AG08396 (cell line): Measurements from ENCODE around the gene KY.

ENCODE experiments used
- DNase-seq: peaks from one replicate; pipeline ENCODE4 v3.0.0; 2012; ENCODE audit warnings: low spot score, mixed read lengths

The KY gene

GRCh38 chr3:134672571-134672970 is 21.7 kb upstream of the KY start:
- no peak for DNase-seq

- no peak for DNase-seq
These were observed 17.1 kb upstream of the KY start for GRCh38 chr3:134667956-134668355.

DNA sequence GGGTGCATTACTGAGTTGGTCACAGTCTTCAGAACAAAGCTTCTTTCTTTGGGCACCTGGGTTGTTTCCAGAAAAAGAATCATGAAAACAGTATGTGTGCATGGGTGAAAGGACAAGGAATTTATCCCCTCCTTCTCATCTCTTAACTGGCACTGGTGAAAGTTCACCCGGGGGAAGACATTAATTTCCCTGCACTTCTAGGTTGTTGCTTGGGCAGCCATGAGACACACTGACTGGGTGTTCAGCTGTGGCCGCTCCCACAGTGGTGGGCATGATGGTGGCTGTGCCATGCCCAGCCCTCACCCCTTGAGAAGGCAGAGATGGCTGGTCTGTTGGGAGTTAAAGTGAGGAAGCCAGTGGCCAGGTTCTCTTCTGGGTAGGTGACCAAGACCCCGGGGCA is 16.6 kb upstream of the KY start:
- no peak for DNase-seq

DNA sequence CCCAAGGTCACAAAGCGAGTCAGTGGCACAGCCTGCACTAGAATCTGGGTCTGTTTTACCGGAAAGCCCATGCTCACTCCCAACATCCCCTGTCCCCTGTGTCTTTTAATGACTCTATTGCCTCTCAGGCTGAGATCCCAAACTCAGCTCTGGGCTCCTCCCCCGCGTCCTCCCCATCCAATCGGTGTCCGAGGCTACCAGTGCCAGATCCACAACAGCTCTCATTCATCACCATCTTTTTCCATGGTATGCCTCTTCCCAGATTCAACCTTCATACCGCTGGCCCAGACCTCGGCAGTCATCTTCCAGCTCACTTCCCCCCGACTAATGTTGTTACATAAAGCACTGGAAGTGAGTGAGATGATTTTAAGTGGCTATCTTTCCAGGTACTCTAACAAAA is 16.1 kb upstream of the KY start:
- no peak for DNase-seq

DNA sequence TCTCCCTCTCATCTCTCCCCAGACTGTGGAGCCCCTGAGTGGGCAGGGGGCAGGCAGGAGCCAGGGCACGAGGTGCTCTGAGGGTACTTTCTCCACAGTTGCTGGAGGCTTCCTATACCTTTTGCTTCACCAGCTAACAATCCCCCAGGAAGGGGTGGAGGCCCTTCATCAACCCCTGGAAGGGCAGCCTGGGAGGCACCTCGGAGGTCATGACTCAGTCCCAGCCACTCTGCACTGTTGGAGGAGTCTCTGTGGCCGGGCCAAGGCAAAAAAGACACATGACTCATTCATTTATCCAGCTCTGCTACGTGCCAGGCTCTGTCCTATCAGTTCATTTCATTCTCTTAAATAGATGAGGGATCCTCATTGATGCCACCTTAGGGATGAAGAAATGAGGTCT is 15.6 kb upstream of the KY start:
- DNase-seq: no peak

DNA sequence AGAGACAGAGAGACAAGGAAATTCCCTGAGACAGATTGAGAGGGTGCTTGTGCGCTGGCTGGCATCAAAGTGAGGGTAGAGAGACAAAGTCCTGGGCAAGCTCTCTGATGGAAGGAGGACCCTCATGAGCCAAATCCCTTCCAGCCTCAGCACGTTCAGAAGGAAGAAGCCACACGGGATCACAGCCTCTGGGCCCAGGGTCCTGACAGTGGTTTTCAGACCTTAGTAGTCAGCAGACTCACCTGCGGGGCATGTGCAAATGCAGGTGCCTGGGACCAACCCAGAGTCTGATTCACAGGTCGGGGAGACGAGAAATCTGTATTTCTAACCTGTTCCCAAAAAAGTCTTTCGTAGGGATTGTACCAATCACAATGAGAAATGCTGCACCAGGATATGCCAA is 15.2 kb upstream of the KY start:
- no peak for DNase-seq

GRCh38 chr3:134665243-134665642 is 14.4 kb upstream of the KY start:
- DNase-seq: no peak

- DNase-seq: no peak
These were observed 13.1 kb upstream of the KY start for GRCh38 chr3:134663721-134664456.

DNA sequence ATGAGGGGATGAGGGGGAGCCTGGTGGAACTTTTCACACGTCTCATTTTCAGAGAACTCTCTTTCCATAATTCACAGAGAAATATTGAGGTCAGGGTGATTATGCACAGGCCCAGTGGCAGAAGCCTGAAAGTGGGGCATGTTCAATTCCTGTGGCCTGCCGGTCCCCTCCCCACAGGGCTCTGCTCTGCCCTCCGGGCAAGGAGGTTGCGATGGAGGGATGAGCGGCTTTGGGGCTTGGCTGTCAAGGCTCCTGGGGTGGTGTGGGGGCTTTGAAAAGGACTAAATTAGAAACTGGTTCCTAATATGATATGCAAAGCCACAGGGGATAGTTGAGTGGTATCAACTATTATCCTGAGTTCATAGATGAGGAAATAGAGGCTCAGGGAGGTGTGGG is 9.2 kb upstream of the KY start:
- DNase-seq: no peak

- DNase-seq: no peak
These were observed 8.7 kb upstream of the KY start for GRCh38 chr3:134659391-134660045.

DNA sequence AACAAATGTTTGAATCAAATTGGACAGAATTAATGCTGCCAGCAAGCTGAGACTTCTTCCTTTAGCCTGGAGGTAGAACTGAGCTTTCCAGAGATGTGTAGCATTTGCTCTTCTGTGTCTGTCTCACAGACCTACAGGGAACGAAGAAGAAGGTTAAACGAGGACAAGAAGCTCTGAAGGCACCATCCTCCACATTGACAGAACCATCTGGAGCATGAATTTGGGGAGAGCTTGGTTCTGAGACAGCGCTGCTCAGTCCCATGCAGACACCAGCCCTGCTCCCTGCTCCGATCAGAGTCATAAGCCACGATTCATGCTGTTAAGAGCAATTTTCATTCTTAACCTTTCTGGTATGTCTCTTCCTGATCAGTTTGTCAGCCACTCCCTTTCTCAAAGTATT is 7.7 kb upstream of the KY start:
- DNase-seq: no peak

GRCh38 chr3:134656211-134656800 is 5.5 kb upstream of the KY start:
- DNase-seq: no peak

DNA sequence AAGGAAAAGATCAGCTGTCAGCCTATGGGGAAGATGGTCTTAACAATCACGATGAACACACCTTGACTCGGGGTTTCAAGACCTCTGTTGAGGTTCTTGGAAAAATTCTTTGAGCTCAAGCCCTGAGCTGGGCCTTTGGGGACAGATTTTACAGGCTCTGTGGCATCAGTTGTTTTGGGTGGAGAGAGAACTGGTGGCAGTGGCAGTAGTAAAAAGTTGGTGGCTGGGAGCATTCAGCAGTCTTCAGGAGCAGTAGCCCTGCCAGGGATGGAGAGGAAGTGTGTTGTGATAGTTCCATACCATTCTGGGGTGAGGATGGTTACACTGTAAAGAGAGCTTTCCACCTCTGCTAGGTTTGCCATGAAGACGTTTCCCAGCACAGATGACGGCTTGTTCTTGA is 4.9 kb upstream of the KY start:
- DNase-seq: no peak

DNA sequence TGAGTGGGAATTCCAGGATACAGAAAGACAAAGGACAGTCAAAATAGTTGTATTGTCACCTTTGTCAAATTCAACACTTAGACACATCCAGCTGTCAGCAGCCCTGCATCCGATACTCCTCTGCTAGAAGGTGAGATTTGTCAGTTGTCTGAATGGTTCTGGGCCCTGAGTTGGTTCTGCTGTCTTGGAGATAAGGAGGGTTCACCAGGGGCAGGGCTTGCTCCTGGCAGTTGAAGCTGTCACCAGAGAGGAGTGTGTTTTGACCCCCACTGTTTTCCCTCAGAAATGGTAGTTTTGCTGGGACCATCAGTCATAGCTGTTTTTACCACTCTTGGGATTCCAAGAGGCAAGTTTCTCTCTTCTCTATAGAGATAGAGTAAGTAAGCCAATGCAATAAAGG is 3.2 kb upstream of the KY start:
- DNase-seq: no peak

GRCh38 chr3:134652886-134653630 is 2.2 kb upstream of the KY start:
- DNase-seq: no peak

- DNase-seq: peak; percentile 64
These were observed 1.6 kb upstream of the KY start for GRCh38 chr3:134652409-134652831.

DNA sequence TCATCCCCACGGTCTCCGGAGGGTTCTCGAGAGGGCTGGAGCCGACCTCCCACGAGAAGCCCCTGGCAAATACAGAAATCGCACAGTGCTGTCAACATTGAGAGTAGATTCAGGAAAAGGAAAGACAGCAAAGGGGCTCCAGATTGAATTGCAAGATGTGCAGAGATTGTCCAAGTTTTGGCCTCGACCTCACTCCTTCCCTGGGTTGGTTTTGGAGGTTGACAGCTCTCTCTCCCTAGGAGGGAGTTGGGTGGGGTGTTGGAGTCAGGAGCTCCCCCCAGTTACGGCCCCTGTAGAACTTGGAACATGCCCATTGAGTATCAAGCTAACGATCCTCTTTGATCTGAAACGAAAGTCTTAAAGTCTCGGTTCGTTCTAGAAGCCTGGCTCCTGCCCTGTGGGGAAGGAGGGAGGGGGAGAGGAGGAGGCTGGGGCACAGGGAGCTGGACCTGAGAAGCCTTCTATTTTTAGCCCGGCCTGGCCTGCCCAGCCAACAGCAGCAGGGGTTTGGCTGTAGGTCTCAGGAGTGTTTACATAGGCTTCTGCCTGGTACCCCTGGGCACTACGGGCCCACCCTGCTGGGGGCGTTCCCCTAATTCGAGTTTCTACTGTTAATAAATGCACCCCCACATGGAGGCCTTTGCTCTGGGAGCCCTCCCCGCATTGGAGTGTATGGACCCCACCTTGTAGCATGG is 672 bp upstream of the KY start:
- DNase-seq: peak; percentile 38

- no peak for DNase-seq
These were observed 1.6 kb downstream of the KY start for GRCh38 chr3:134649106-134649705.

DNA sequence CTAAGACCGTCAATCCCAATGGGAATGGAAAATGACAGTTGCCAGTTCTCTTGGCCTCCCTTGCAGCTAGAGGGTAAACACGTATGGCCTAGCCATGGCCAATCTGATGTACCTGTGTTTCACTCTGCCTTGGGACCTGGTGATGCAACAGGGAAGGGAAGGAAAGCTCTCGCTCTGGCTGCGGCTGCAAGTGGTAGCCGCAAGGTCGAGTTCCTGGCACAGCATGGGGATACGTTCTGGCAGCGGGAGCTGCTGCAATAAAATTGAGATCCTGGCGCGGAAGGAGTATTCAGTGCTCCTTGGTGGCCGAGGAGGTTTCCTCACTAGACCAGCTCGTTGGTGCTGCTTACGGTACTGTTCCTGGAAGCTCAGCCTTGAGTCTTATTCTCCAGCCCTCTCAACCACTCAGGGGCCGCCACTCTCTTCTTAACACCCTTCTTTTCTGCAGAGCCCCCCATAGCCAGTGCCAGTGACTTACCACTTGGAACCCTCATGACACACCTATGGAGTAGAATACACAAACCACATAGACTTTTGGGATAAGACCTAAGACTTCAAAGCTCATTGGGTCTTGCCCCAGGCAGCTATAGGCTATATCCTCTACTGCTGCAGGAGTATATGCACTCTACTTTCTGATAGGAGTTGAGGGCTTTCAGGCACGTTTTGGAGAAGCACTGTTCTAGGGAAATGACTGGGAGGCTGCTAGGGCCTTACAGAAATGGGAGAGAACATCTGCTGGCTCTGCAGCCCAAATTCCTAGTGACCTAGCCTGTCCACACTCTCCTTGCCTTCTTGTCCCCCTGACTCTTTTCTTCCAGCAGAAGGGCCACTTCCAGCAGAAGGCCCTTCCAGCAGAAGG is 2.7 kb downstream of the KY start:
- DNase-seq: no peak

DNA sequence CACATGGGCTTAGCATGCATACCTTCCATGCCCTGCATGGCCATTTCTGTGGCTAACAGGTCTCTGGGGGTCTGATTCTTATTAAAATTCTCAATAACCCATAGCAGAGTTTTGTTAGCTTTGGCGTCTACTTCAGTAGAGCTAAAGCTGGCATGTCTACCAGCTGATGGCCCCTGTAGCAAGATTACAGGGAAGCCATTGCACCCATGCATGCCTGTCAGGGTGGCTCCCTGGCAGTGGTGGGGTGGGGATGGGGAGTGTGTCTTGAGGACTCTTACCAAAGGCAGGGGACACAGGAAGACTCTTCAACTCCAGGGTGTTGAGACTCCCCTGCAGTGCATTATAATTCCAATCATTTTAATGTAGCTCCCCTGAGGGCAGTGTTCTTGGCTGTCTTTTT is 4.7 kb downstream of the KY start:
- DNase-seq: no peak

DNA sequence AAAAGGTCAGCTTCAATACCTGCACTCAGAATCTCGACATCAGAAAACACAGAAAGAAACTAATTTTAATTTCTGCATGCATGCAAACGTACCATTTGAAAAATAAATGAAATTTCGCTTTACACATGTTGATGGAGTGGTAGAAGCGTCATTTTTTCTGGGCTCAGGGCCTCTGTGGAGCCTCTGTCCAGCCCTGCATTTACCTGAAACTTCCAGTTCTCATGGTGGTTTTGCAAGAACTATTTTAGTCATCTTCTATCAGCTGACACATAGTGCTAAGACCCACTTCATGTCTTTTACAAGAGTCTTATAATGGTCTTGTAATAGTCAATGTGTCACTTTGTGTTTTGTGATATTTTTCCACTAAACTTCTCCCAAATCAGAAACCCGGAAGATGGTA is 5.3 kb downstream of the KY start:
- DNase-seq: no peak
